Stimulated activated CD8-positive, alpha-beta memory T cell treated with anti-CD3 and anti-CD28 coated beads, Interleukin-2, amount 100 ng/mL, for 48 hours (primary cell): ENCODE results near the gene ST3GAL5.
"Not testable (repeated sequence)": the region's sequence is repeated elsewhere in the genome, so short reads cannot be mapped to it uniquely, and the experiment has no call there.

Experiments
- DNase-seq, 2 donors: peaks; one replicate each; pipeline ENCODE4 v3.0.0-alpha.2; 2020; ENCODE audit warnings: low read depth in 2 of 2

ST3GAL5 gene

DNA sequence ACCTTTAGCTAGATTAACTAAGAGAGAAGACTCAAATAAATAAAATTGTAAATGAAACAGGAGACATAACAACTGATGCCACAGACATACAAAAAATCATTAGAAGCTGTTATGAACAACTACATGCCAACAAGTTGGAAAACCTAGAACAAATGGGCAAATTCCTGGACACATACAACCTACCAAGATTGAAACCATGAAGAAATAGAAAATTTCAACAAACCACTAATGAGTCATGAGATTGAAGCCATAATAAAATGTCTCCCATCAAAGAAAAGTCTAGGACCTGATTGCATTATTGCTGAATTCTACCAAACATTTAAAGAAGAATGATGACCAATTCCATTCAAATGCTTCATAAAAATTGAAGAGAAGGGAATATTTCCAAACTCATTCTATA lies 54.3 kb downstream of the ST3GAL5 start:
- no peak for DNase-seq

DNA sequence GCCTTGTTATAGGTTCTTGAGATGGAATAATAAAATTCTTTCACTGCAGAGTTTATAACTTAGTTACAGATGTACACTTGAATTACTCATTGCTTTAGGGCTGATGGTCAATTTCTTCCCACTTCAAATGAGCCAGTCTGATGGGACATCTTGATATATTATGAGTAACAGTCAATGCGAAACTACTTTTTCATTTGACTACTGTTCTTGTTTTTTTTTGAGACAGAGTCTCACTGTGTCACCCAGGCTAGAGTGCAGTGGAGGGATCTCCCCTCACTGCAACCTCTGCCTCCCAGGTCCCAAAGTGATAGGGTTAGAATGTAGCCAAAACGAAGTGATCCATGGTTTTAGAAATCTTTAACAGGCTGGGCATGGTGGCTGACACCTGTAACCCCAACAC lies 57.1 kb downstream of the ST3GAL5 start:
- no peak for DNase-seq

DNA sequence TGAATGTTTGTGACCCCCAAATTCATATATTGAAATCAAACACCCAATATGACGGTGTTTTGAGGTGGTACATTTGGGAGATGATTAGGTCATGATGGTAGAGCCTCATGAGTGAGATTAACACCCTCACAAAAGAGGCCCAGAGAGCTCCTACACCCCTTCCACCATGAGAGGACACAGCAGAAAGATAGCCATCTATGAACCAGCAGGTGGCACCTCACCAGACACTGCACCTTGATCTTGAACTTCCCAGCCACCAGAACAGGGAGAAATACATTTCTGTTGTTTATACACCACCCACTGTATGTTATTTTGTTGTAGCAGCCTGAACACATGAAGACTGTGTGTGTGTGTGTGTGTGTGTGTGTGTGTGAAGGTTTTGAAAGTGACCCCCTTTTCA lies 58.1 kb downstream of the ST3GAL5 start:
- DNase-seq = no peak

DNA sequence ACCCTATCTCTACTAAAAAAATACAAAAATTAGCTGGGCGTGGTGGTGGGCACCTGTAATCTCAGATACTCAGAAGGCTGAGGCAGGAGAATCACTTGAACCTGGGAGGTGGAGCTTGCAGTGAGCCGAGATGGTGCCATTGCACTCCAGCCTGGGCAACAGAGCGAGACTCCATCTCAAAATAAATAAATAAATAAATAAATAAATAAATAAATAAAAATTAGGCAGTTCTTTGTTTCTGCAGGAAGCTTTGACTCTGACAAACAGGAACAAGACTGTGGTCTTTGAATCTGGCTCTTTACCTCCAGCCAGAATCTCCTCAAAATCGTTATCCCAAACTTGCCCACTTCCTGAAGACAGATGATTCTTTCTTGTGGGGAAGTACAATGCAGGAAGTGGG lies 59.4 kb downstream of the ST3GAL5 start:
- DNase-seq = not testable (repeated sequence)

DNA sequence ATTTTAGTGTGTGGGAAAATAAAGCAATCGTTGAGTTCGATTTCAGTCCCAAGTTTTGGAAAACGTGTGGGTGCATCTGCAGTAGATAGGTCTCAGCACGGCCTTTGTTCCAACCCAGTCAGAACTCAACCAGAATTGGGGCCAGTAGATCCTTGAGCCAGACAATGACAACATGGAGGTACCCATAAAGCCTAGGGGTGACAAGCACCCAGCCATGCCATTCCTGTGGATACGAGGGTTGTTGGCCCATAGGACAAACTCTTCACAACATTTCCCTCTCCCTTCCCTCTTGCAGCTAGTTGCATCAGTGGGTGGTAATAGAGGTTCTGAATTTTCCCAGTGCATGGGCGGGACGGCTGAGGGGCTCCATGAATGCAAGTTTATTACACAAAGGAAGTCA lies 60.1 kb downstream of the ST3GAL5 start:
- no peak for DNase-seq

DNA sequence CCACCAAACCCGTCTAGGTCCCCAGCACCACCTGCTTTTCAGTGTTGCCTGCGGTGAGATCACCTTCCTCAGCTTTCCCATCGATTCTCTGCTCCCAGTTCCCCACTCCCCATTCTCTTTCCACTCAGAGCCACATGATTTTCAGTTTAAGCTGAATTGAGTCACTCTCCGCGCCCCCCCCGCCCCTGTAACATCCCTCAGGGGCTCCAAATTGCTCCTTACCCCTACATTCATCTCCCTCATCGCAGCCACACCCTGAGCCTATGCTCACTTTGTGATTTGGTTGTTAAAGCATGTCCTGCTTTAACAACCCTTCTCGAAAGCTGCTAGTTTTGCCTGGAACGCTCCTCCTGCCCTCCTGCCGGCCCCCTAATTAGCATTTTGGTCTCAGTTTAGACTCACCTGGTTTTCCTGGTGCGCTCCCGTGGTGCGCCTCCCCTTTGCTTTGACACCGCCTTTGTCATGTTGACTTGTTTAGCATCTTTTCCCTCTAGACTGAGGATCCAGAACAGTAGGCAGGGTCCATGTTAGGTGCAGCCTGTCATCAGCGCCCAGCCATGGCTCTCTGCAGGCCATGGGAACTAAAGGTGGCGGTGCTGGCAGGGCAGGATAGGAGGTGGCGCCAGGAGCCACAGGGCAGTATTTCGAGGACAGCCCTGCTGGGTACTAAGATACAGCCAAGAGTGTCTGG lies 60.8 kb downstream of the ST3GAL5 start:
- DNase-seq = no peak

DNA sequence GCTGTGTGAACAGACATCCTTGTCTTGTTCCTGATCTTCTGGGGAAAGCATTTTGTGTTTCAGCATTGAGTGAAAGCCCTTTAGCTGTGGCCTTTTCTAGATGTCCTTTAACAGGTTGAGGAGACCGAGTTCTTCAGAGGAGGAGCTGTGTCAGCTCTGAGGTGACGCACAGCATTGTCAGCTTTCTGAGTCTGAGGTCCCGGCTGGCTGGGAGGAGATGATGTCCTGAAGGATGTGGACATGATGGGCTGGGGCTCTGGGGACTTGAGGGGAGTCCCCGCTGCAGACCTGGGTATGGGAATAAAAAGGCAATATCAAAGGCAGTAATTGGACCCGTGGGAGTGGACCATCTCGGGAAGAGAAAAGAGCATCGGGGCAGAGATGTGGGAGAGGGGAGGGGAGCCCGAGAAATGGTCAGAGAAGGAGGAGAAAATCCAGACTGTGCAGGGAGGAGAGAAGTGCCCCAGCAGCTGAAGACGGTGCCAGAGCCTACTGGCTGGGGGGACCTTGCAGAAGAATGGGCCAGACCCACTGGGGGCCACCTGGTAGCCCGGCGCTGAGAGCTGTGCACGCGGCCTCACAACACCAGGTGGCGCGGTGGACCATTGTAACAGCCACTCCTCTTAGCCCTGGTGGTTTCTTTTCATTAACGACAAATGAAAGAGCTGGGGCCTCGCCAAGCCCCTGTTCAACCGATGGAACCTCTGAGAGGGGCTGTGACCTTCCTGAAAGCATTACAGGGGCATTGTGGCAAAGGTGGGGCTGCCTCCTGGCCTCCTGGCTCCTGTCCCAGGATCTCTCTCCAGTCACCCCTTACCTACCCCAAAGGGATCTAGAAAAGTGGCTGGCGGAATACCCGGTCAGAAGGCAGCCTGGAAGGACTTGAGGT lies 61.6 kb downstream of the ST3GAL5 start:
- DNase-seq = peak; percentile 63 to 68

DNA sequence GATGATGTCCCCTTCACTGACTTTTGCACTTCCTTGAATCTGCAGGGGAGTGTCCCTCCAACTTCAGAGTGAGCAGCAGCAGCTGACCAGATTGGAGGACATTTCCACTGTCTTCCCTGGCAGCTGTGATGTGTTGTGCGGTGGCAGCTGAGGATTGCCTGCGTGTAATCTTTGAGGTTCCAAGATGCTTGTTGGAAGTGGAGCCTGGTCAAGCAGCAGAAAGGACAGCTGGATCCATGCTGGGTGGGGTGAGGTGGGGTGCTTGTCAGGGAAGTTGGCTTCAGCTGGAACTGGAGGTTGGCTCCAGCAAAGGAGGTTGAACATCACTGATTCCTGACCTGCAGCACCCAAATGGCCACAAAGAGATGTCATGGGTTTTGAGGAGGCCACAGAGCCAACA lies 64.8 kb downstream of the ST3GAL5 start:
- DNase-seq = no peak

DNA sequence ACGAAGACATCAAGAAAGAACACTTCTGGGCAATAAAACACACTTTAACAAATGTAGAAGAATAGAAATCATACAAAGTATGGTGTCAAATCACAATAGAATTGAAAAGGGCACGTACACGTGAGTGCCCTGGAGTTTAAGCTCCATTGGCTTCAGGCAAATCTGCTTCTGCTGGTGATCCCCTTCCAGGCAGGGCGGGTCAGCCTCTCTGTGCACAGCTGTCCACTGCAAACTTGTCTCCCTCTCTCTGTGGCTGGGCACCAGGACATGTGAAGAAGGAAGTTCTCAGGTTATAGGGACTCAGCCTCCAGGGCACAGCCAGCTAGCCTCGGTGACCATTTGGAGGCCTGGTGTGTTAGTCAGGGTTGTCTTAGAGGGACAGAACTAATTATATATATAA lies 66.0 kb downstream of the ST3GAL5 start:
- DNase-seq = no peak

DNA sequence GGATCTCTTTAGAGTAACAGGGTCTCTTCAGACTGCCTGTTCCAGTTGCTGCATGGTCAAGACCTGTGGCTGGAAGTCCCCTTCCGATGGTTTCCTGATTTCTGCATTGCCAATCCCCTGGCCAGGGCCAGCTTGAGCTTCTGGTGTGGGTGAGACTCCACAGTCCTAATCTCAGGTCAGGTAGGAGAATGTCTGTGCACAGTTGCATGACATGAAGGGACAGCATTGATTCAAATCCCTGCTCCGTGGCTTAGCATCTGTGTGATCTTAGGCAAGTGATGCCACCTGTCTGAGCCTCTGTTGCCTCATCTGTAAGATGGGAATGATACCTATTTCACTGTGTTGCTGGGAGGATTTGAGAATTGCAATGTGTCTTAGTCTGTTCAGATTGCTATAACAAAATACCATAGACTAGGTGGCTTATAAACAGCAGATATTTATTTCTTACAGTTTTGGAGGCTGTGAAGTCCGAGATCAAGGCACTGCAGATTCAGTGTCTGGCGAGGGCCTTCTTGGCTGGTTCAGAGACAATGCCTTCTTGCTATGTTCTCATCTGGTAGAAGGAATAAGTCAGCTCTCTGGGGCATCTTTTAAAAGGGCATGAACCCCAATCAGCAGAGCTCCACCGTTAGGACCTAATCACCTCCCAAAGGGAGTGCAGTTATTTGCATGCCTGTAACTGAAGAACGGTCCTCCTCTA lies 68.8 kb downstream of the ST3GAL5 start:
- DNase-seq = no peak

DNA sequence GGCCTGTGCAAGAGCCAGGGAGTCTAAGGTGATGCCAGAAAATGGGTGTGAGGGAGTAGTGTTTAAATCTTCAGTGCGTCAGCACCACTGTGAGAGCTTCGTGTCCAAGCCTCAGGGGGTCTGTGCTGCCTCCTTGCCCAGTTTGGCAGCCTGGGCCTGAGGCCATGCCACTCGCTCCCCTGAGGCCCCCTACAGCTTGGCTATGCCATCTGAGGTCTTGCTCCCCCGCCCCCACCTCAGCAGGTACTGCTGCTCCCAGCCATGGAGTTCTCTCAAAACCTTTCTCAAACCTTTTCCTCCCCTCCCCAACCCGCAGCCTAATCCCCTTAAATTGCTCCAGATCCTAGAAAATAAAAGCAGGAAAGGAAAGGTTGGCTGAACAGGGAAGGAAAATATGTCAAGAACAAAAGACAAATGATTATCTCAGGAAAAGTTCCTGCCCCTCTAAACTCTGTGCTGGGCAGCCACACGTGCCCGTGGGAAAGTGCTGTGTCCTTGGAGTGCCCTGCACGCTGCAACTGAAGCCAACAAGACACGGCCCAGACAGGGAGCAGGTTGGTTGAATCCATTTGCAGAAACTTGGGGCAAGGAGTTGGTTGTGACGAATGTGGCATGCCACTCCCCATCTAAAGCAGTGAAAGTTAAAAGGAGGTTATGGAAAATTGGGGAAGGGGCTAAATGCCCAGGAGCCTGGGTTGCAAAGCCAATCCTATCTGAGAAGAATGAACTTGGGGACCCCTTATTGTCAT lies 73.8 kb downstream of the ST3GAL5 start:
- no peak for DNase-seq

DNA sequence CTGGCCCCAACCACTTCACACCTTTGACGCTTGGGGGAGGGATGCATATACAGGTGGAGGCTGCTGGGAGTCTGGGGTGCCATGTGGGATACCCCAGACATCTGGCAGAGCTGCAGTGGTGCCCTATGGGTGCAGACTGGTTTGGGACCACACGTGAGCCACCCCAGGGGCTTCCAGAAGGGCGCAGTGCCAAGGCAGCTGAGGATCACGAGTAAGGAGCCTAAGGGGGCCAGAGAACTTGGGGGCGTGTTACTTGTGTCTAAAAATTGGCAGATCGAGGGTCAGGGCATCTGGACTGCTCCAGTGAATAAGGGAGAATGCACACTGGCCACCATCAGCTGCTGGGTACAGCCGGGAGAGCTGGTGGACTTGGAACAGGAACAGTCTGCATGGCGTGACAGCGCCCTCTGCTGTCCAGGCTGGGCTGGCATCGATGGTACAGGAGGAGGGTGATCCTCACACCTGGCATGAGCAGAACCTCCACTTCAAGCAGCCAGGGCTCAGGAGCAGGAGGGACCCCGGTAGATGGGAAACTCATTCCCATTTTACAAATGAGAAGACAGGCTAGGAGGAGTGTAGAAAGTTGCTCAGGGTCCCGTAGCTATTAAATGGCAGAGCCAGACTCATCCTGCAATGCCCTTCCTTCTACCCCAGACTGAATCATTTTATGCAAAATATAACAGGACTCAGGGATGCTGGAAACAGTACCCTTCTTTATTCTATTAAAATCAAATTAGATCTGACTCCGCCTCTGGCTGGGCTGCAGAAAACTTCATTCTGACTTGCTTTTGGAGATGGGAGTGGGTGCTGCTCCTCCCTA lies 74.6 kb downstream of the ST3GAL5 start:
- DNase-seq = peak; percentile 76 to 78

DNA sequence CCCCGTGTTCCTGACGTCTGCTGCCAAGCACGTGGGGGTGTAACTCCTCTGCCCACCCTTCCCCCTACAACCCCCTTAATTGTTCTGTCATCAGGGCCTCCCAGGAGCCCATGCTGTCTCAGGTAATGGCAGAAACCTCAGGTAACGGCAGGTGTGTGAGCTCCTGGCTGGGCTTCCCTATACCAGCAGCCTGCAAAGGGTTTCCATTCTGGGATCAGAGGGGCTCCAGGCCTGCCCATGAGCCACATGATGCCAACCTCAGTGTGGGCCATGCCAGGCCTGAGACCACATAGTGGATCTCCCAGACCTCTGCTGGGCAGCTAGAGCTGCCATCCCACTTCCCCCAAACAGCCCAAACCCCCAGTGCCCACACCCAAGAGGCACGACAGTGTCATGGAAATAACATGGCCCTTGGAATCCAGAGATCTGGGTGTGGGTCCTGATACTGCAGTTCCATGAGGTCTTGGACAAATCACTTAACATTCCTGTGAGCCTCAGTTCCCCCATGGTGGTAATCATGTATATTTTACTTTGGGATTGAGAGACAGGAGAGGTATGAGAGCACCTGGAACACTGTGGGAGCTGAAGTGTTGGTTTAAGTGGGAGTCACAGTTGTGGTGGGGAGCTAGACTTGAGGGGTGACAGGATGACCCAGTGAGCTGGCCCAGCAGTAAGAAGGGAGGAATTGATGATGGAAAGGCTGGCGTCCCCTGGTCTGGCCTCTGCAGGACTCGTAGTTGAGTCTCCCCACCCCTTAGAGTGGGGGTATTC lies 75.4 kb downstream of the ST3GAL5 start:
- DNase-seq = no peak

DNA sequence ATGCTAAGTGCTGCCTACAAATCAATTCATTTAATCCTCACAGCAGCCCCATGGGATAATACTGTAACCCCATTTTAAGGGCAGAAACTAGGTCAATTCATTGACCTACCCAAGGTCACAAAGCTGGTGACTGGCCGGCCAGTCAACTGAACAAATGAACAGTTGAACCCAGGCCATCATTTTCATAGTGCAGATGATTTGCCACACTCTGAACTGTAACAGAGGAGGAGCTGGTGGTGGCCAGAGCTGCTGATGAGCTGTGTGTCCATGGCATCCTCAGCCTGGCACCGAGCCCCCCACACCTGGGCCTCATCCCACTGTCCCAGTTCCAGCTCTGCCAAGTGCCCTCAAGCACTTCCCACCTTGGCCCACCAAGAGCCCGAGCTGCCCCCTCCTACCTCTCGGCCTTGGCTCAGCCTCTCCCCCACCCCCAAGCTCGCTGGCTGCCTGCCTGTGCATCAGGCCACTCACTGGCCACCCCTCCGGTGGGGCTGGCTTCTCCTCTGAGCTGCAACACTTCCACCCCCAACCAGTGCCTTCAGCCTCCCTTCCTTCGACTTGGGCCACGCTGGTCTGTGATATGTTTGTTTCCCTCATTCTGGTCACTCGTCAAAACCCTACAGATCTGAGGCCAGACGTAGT lies 76.6 kb downstream of the ST3GAL5 start:
- DNase-seq = no peak

DNA sequence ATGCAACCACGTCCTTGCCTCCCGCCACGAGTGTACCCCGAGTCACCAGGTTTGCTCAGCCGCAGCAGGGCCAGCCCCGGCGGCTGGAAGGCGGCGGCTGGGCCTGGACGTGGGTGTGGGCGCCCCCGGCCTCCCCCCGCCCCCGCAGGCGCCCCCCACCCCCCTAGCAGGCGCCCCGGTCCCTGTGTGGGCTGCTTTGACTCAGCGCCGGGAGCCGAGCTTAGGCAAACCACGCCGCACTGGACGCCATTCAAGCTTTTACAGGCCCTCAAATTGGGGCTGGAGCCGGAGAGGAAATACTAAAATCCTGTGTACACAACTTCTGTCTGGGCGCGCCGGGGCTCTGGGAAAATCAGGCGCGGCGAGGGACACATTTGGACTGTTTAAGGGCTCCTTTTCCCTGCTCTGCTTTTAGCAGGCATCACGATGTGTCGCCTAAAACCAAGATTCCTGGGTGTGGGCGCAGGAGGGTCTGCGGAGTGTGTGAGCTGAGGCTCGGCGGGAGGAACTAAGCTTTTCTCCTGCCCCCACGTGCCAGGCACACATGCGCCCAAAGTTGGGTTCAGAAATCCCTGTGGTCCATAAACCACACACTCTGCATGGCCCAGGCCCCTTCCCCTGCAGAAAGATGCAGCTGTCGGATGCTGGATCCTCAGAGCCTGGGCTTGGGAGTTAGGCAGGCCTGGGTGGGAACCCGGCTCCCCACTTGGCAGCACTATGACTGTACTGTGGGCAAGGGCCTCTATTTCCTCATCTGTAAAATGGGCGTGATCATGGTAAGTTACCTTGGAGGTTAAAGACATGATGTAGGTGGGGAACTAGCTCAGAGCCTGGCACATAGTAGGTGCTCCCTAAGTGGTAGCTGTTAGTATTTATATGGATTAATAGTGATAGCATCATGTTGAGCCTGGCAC lies 77.4 kb downstream of the ST3GAL5 start:
- no peak for DNase-seq

DNA sequence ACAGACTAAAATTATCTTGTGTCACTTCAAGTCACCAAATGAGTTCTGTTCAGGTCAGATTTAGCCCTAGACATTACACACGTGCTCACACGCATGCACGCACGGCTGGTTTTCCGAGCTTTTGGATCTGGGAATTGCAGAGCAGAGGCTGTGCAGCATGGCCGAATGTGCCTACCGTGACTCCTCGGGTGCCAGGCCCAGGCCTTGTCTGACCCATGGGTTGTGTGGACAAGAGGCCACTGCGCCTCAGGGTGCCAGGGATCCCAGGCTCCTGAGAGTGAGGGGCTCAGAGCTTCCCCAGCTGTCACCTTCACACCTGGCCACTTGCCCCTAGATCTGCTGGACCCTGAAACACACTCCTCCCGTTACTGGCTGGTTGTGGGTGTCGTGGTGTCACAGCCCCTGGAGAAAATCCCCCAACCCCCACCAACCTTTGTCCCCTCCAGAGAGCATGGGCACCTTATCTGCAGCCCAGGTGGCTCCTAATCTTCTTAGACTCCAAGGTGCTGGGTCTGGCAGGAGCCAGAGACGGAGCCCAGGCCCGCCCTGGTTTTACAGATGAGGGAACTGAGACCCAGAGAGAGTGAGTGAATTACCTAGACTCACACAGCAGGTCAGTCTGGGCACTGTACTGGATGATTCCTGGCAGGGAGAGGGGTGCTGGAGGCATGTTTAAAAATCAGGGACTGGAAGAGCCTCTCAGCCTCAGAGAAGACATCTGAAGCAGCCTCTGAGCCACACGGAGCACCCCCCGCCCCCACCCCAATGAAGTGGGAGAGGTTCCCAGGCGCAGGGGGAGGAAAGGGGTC lies 78.2 kb downstream of the ST3GAL5 start:
- DNase-seq = no peak

DNA sequence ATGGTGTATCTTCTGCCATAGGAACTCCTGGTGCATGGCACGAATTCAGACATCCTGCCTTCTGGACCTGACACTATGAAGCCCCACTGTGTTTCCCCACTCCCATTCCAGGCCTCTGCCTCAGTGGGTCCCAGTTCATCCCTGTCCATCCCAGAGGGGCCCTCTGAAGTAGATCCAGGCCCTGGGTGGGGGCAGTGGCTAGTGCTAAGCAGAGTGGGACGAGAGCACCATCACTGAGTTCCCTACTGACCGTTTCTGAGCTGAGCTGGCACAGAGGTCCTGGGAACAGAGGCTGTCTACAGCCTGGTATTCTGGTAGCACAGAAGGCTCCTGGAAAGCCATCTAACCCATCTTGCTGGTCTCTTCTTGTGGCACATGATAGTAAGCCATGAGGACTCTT lies 81.0 kb downstream of the ST3GAL5 start:
- DNase-seq = no peak
